HCT116 (cell line): ENCODE data around the gene ASIC1.
A peak's percentile ranks its signal among the peaks of the same experiment; 100 is the strongest.

Experiments
- CBX3 ChIP-seq: IDR thresholded peaks from 2 replicates; pipeline ENCODE4 v1.6.1; 2012; ENCODE audit warnings: low read depth
- EZH2 ChIP-seq: fragments of 200-600 bp; sonication (generic); IDR thresholded peaks from 2 replicates; pipeline ENCODE4 v1.6.1; 2017; ENCODE audit warnings: antibody characterized with exemption, mixed run types
- EZH2phosphoT487 ChIP-seq: fragments of 200-600 bp; IDR thresholded peaks from 2 replicates; pipeline ENCODE4 v1.6.1; 2018; ENCODE audit warnings: antibody characterized with exemption, borderline replicate concordance
- JUND ChIP-seq: IDR thresholded peaks from 2 replicates; pipeline ENCODE4 v1.6.1; 2012
- MAX ChIP-seq: IDR thresholded peaks from 2 replicates; pipeline ENCODE4 v1.6.1; 2012
- POLR2A ChIP-seq: IDR thresholded peaks from 2 replicates; pipeline ENCODE4 v1.7.0; 2011; ENCODE audit warnings: borderline replicate concordance; ENCODE audit not compliant: insufficient read depth, insufficient read length; ENCODE audit errors: extremely low read depth
- POLR2AphosphoS5 ChIP-seq: IDR thresholded peaks from 2 replicates; pipeline ENCODE4 v1.6.1; 2011; ENCODE audit warnings: mild to moderate bottlenecking, low read depth, low read length, moderate library complexity
- SIN3A ChIP-seq: IDR thresholded peaks from 2 replicates; pipeline ENCODE4 v1.6.1; 2012; ENCODE audit warnings: low read depth
- SP1 ChIP-seq: IDR thresholded peaks from 2 replicates; pipeline ENCODE4 v1.6.1; 2012; ENCODE audit warnings: low read depth
- YY1 ChIP-seq: IDR thresholded peaks from 2 replicates; pipeline ENCODE4 v1.6.1; 2011; ENCODE audit warnings: low read length, low read depth, moderate library complexity, mild to moderate bottlenecking; ENCODE audit not compliant: insufficient replicate concordance; ENCODE audit errors: extremely low read depth
- ZNF274 ChIP-seq: fragments of 200-500 bp; sonication (Bioruptor generic); IDR thresholded peaks from 2 replicates; pipeline ENCODE4 v1.6.1; 2014; ENCODE audit warnings: mild to moderate bottlenecking, low read depth, low read length, inconsistent platforms
- TF ChIP-seq, protein P1 (sequence below): IDR thresholded peaks from 2 replicates; pipeline ENCODE4 v1.6.1; 2012
- TF ChIP-seq, protein P2 (sequence below), 3 experiments: fragments of 200-600 bp in 1 of 3; sonication (generic) in 1 of 3; IDR thresholded peaks in 2 of 3; conservative IDR thresholded peaks in 1 of 3; 2 replicates each; pipeline ENCODE4 v1.5.1; 2012 to 2017; ENCODE audit warnings: low read depth in 2 of 3, low read length in 2 of 3, antibody characterized with exemption in 1 of 3, borderline replicate concordance in 1 of 3, control low read depth in 1 of 3, mild to moderate bottlenecking in 1 of 3, mixed read lengths in 1 of 3, mixed run types in 1 of 3, moderate library complexity in 1 of 3; ENCODE audit not compliant: insufficient read depth in 1 of 3

DNA sequence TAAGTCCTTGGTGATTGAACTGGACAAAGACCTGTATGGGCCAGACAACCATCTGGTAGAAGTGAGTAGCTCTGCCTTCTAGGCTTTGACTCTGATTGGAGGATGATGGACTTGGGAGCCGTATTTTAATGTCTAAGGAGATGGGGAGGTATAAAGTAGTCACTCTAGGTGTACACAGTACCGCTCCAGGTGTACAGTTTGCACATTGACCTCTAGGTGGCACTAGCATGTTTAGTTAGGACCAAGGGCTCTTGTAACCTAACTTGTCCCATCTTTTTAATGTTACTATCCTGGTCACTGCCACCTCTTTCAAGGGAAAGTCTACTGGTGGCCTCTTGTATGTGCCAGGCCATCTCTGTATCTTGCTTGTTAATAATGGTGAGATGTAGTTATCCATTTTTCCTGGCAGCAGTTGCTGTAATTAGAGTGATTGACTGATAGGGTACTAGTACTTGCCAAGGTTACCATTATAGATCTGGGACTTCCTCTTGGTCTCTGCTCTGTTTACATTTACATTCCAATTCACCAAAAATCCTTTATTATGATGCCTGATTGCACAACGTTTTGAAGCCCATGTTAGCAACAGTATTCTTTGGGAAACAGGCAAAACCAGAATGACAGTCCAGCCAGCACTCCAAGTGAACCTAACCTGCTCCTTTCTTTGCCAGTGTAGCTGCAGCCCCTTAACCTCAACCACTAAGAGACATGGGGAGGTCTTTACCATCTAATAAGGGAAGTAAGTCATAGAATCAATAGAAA, 31.4 kb downstream of the ASIC1 start:
- TF ChIP-seq, protein P1, sequence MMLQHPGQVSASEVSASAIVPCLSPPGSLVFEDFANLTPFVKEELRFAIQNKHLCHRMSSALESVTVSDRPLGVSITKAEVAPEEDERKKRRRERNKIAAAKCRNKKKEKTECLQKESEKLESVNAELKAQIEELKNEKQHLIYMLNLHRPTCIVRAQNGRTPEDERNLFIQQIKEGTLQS = no peak
- TF ChIP-seq, protein P2, sequence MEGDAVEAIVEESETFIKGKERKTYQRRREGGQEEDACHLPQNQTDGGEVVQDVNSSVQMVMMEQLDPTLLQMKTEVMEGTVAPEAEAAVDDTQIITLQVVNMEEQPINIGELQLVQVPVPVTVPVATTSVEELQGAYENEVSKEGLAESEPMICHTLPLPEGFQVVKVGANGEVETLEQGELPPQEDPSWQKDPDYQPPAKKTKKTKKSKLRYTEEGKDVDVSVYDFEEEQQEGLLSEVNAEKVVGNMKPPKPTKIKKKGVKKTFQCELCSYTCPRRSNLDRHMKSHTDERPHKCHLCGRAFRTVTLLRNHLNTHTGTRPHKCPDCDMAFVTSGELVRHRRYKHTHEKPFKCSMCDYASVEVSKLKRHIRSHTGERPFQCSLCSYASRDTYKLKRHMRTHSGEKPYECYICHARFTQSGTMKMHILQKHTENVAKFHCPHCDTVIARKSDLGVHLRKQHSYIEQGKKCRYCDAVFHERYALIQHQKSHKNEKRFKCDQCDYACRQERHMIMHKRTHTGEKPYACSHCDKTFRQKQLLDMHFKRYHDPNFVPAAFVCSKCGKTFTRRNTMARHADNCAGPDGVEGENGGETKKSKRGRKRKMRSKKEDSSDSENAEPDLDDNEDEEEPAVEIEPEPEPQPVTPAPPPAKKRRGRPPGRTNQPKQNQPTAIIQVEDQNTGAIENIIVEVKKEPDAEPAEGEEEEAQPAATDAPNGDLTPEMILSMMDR (IDR thresholded peaks at IDR 0.05 in 2 of 3, conservative IDR thresholded peaks at IDR 0.05 in 1 of 3; ENCODE audit: borderline replicate concordance in 1 of 3, insufficient read depth in 1 of 3, low read depth in 2 of 3, low read length in 2 of 3) = peak; percentile 60 to 94 (median 88); a peak in 5 of 6 replicates
- no peak for TF ChIP-seq EZH2phosphoT487
- no peak for TF ChIP-seq YY1
- TF ChIP-seq JUND = no peak
- no peak for TF ChIP-seq MAX
- TF ChIP-seq EZH2 = no peak
- TF ChIP-seq POLR2A = no peak
- TF ChIP-seq POLR2AphosphoS5 = no peak
- no peak for TF ChIP-seq CBX3
- no peak for TF ChIP-seq SIN3A
- TF ChIP-seq ZNF274 = no peak
- no peak for TF ChIP-seq SP1
